GM21390 (cell line): Measurements from ENCODE around the gene UTRN.

Experiments
- ATAC-seq: cut with Tn5 transposase; IDR thresholded peaks from one replicate; pipeline ENCODE4 v1.9.1; 2021; ENCODE audit not compliant: unreplicated experiment

Gene UTRN

GRCh38 chr6:144284783-144285547 is at the start of gene UTRN:
UTRN (plus strand) TSS chr6:144285335; CDS start chr6:144291829, 6,494 bp downstream.
- ATAC-seq: peak; percentile 60

GRCh38 chr6:144244688-144245087 is 40.4 kb upstream of the UTRN start:
- no peak for ATAC-seq

GRCh38 chr6:144246988-144247387 is 38.1 kb upstream of the UTRN start:
- no peak for ATAC-seq

GRCh38 chr6:144248003-144248402 is 37.1 kb upstream of the UTRN start:
- ATAC-seq: no peak

DNA sequence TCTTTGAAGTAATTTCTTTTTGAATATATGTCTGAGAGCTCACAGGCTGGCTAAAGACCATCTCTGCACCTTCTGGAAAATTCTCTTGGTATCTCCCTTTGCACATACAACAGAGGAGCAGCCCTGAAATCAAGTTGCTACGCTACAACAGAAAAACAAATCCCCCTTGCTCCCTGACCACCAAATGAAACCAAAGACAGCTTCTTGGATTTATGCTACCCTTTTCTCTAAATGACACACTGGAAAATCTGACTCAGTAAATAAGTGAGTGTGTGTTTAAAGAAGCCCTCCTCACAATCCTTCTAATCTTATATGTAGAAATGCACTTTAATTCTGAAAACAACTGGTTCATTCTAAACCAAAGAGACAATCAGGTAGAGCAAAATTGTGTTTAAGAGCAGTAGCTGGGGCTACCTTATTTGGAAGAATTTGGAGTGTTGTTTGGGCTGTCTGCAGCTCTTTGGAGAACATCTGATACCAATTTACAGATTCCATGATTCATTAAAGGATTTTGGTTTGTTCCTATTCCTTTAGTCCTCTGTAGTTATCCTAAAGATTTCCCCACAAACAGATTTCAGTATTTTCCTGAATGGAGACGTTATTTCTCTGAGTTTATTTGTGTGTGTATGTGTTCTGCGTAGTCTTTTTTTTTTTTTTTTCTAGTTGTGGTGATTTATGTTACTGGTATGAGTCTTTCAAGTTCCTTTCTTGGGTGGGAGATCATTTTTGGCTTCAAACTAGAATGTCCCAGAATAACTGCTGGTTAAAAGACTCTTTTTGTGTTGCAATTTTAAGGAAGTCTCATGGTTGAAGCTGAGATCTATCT is 36.4 kb upstream of the UTRN start:
- no peak for ATAC-seq

DNA sequence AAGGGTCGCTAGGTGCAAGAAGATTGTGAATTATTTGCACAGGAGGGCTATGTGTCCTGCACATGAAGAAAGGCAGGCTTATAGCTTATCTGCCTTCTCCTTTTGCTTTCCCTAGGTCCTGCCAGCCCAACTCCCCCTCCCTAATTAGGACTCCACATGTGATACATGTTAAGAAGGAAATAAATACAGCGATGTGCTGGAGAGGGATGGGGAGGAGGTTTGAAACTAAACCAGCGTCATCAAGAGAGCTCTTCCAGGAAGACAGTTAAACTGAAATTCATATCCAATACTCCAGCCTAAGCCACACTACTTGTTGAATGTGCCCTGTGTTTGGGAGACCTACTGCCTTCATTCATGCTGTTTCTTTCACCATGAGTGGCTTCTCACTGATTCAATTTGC is 34.9 kb upstream of the UTRN start:
- ATAC-seq: no peak

GRCh38 chr6:144252259-144252658 is 32.9 kb upstream of the UTRN start:
- no peak for ATAC-seq

DNA sequence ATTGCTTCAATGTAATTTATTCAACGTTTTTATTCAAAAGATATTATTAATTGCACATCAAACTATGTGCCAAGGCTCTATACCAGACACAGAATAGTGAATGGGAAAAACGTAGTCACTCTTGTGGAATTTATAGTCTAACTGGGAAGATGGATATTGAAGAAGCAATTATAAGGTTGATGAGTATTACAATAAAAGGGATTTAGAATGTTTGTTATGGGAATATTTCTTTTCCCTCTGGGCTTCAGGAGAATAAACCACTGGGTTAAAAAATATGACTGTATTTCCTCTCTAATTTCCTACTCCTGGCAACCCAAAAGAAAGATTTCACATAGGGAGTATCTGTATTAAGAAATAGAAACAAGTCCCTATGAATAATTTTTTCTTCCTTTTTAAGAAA is 25.1 kb upstream of the UTRN start:
- no peak for ATAC-seq

GRCh38 chr6:144262470-144263369 is 22.4 kb upstream of the UTRN start:
- no peak for ATAC-seq

- ATAC-seq: no peak
Observed at GRCh38 chr6:144263786-144264185, 21.3 kb upstream of the UTRN start.

- ATAC-seq: no peak
Observed at GRCh38 chr6:144264270-144265060, 20.7 kb upstream of the UTRN start.

- ATAC-seq: no peak
Observed at GRCh38 chr6:144265061-144265357, 20.1 kb upstream of the UTRN start.

DNA sequence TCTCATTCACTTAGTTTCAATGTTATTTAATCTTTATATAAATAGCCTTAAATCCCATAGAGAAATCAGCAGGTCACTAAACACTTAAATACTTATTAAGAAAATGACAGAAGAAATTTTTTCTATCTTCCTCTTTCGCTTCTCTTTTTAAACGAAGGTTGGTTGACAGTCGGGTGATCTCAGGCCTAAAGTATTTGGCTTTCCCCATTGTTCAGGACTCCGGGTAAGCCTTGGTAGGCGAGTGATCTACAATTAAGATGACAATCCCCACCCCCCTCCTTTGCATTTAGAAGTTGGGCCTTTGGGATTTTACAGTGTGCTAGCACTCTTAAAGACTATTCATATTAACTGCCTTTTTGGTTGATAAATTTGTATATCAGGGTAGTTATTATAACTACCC is 19.7 kb upstream of the UTRN start:
- ATAC-seq: peak; percentile 72

DNA sequence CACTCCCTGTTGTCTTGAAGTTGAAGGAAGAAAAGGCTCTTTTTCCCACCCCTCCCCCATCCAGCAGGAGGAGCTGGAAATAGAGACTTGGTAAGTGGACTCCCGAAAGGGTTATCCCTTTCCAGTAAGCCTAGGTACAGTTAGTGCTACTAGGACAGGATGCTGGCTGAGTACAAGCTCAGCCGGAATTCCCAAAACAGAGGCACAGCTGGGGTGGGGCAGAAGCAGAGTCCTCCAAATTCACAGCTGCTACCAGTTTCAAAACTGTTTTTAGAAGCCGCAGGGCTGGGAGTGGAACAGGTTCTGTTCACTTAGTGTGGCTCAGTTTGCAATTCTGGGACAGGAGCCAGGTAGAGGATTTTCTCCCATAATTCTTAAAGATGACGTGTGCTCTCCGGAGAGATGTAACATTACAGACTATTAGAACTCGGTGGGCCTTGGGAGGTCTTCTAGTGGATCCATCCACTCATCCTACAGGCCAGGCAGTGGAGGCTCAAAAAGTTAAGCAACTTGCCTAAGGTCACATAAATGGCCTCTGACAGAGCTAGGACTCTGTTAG is 19.0 kb upstream of the UTRN start:
- no peak for ATAC-seq

DNA sequence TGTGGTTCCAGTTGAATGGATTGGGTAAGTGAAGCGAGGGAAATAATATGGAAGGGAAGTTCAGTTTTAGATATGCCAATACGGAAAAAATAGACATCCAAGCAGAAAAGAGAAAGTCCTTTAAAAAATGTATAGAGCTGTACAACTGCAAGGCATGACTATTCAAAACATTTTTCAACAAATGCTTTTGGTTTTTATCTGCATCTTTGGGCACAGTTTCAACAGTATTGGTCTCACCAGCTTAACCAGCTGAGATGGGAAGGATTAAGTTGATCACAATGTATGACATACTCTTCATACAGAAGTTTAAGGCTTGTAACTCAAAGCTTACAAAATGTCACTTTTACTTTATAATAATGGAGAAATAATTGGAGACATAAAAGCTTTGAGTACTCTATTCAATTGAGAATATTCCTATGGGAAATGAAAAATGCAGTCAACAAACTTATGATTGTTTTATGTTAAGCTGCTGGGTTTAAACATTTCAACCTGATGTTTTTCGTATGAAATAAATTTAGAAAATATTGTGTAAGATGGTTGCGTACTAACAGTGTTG is 16.3 kb upstream of the UTRN start:
- ATAC-seq: no peak

- no peak for ATAC-seq
Observed at GRCh38 chr6:144277174-144277573, 8.0 kb upstream of the UTRN start.

DNA sequence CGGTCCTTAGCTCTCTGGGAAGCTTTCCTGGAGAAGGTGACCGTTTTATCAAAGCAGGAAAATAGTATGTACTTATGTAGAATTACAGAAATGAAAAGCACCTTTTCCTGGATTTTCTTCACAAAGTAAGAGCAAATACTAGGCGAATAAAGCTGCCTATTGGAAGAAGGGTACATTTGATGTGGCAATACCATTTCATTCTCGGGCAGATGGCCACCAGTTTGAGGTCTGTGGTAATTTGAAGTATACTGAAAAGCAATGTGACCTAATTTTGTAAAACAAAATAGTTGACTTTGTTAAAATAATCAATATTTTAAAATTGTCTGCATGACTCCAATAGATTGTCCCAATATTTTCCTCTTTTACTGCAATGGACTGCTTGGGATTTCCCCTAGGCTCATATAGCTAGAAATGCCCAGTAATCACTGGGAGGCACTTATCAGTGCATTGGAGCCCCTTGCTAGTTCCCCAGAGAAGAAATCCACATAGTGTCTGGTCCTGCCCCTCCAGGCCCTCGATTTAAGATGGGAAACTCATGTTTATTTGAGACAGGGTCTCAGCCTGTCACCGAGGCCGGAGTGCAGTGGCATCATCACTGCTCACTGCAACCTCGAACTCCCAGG is 7.4 kb upstream of the UTRN start:
- no peak for ATAC-seq

GRCh38 chr6:144278659-144279314 is 6.3 kb upstream of the UTRN start:
- ATAC-seq: no peak

GRCh38 chr6:144279484-144280150 is 5.5 kb upstream of the UTRN start:
- ATAC-seq: no peak
